ENCODE measurements around the gene LSM12. TPM values are rescaled to one million over a fixed set of nuclear protein-coding genes. Genes with fewer than 3 reads are reported as not detected.
A peak's percentile ranks its signal among the peaks of the same experiment; 100 is the strongest.

Gene LSM12
- polyA plus RNA-seq, 1 experiment = 57.5 TPM

GRCh38 chr17:44085908-44086307 lies 19.4 kb upstream of the LSM12 start:
- Histone ChIP-seq H3K27ac (ENCODE audit: low read depth, low read length) (peak overlapping the region; percentile 78), H3K4me3 (ENCODE audit: low read depth, low read length) (no peak overlapping the region), H3K9me3 (ENCODE audit: control insufficient read depth, insufficient read depth, low read length) (no peaks in the 10 kb centered on the region), H3K27me3 (ENCODE audit: control insufficient read depth, insufficient read depth, low read length) (no peaks in the 10 kb centered on the region)
- DNase-seq (ENCODE audit: low read depth, low spot score) = no peak
- ChIA-PET CTCF (no interaction called here), POLR2A (interaction anchor here (1.0 to 2.3 kb wide), 4 partner anchors 10 to 83 kb away, joined by 3 to 14 read pairs (median 4); no protein-coding TSS in a partner anchor)
- no peak for TF ChIP-seq CTCF (IDR thresholded peaks at IDR 0.05; ENCODE audit: low read depth, low read length)

GRCh38 chr17:44084921-44085320 lies 18.4 kb upstream of the LSM12 start:
- no peak overlapping the region for H3K27ac ChIP-seq (ENCODE audit: low read depth, low read length)
- no peak for TF ChIP-seq CTCF (IDR thresholded peaks at IDR 0.05; ENCODE audit: low read depth, low read length)
- POLR2A ChIA-PET = interaction anchor here (0.5 to 0.7 kb wide), 3 partner anchors 15 to 31 kb away, joined by 3 to 11 read pairs (median 3); no protein-coding TSS in a partner anchor
- DNase-seq (ENCODE audit: low read depth, low spot score) = no peak
- H3K9me3 ChIP-seq (ENCODE audit: control insufficient read depth, insufficient read depth, low read length) = no peaks in the 10 kb centered on the region
- no peaks in the 10 kb centered on the region for H3K27me3 ChIP-seq (ENCODE audit: control insufficient read depth, insufficient read depth, low read length)
- CTCF ChIA-PET = interaction anchor here (0.7 to 1.4 kb wide), 5 partner anchors 15 to 31 kb away, joined by 3 to 6 read pairs (median 3); no protein-coding TSS in a partner anchor
- H3K4me3 ChIP-seq (ENCODE audit: low read depth, low read length) = no peak overlapping the region

- ChIA-PET POLR2A (interaction anchor here (0.6 to 0.7 kb wide), 2 partner anchors 68 to 140 kb away, joined by 3 to 6 read pairs; no protein-coding TSS in a partner anchor), CTCF (interaction anchor here (0.5 to 1.4 kb wide), 6 partner anchors 11 to 224 kb away, joined by 3 to 7 read pairs (median 5); no protein-coding TSS in a partner anchor)
- Histone ChIP-seq H3K27ac (ENCODE audit: low read depth, low read length) (no peak overlapping the region), H3K27me3 (ENCODE audit: control insufficient read depth, insufficient read depth, low read length) (no peaks in the 10 kb centered on the region), H3K4me3 (ENCODE audit: low read depth, low read length) (no peak overlapping the region), H3K9me3 (ENCODE audit: control insufficient read depth, insufficient read depth, low read length) (no peaks in the 10 kb centered on the region)
- no peak for DNase-seq (ENCODE audit: low read depth, low spot score)
- peak; percentile 44 for TF ChIP-seq CTCF (IDR thresholded peaks at IDR 0.05; ENCODE audit: low read depth, low read length)
Measured at GRCh38 chr17:44084131-44084538, 17.7 kb upstream of the LSM12 start.

GRCh38 chr17:44083250-44083849 lies 16.9 kb upstream of the LSM12 start:
- ChIA-PET POLR2A (interaction anchor here (0.6 to 0.7 kb wide), 2 partner anchors 67 to 139 kb away, joined by 3 to 6 read pairs; no protein-coding TSS in a partner anchor), CTCF (interaction anchor here (1.1 to 1.4 kb wide), 4 partner anchors 10 to 33 kb away, joined by 3 to 6 read pairs (median 5); no protein-coding TSS in a partner anchor)
- H3K27ac ChIP-seq (ENCODE audit: low read depth, low read length) = no peak overlapping the region
- no peak for DNase-seq (ENCODE audit: low read depth, low spot score)
- TF ChIP-seq CTCF (IDR thresholded peaks at IDR 0.05; ENCODE audit: low read depth, low read length) = no peak
- no peaks in the 10 kb centered on the region for H3K9me3 ChIP-seq (ENCODE audit: control insufficient read depth, insufficient read depth, low read length)
- H3K27me3 ChIP-seq (ENCODE audit: control insufficient read depth, insufficient read depth, low read length) = no peaks in the 10 kb centered on the region
- H3K4me3 ChIP-seq (ENCODE audit: low read depth, low read length) = no peak overlapping the region

GRCh38 chr17:44082256-44082927 lies 15.9 kb upstream of the LSM12 start:
- Histone ChIP-seq H3K9me3 (ENCODE audit: control insufficient read depth, insufficient read depth, low read length) (no peaks in the 10 kb centered on the region), H3K27ac (ENCODE audit: low read depth, low read length) (no peak overlapping the region), H3K4me3 (ENCODE audit: low read depth, low read length) (no peak overlapping the region), H3K27me3 (ENCODE audit: control insufficient read depth, insufficient read depth, low read length) (no peaks in the 10 kb centered on the region)
- TF ChIP-seq CTCF (IDR thresholded peaks at IDR 0.05; ENCODE audit: low read depth, low read length) = no peak
- DNase-seq (ENCODE audit: low read depth, low spot score) = no peak
- POLR2A ChIA-PET = interaction anchor here (0.8 kb wide), 1 partner anchor 26 kb away, joined by 3 read pairs; no protein-coding TSS in a partner anchor
- CTCF ChIA-PET = no interaction called here

All from AG04450 (cell line).